Spleen (tissue), 11 donors: ENCODE measurements around the gene PDE10A. TPM values are rescaled to one million over a fixed set of nuclear protein-coding genes. Genes with fewer than 3 reads are reported as not detected.
A peak's percentile ranks its signal among the peaks of the same experiment; 100 is the strongest.

Source experiments
- DNase-seq: peaks from one replicate; pipeline ENCODE4 v3.0.0-alpha.2; 2020
- H3K27ac ChIP-seq, 8 donors: fragments of 200-600 bp; sonication (generic) in 7 of 8; 1 replicate in 4 of 8; 2 replicates in 4 of 8; pipeline versions ENCODE4 v1.5.0 to v1.8.0; 2016 to 2021; ENCODE audit warnings: inconsistent platforms in 4 of 8, mild to moderate bottlenecking in 4 of 8, moderate library complexity in 1 of 8
- H3K27me3 ChIP-seq, 7 donors: fragments of 200-600 bp; sonication (generic) in 6 of 7; replicated peaks in 1 of 7; 1 replicate in 4 of 7; 2 replicates in 3 of 7; pipeline versions ENCODE4 v1.5.0 to v1.8.0; 2016 to 2021; ENCODE audit warnings: inconsistent platforms in 3 of 7, mild to moderate bottlenecking in 1 of 7
- H3K36me3 ChIP-seq, 6 donors: fragments of 200-600 bp; sonication (generic) in 5 of 6; 1 replicate in 4 of 6; 2 replicates in 2 of 6; pipeline versions ENCODE4 v1.5.0 to v1.8.0; 2016 to 2021; ENCODE audit warnings: inconsistent platforms in 2 of 6
- H3K4me1 ChIP-seq, 6 donors: fragments of 200-600 bp; sonication (generic) in 5 of 6; 1 replicate in 3 of 6; 2 replicates in 3 of 6; pipeline versions ENCODE4 v1.5.0 to v1.8.0; 2016 to 2021; ENCODE audit warnings: inconsistent platforms in 3 of 6
- H3K4me3 ChIP-seq, 8 donors: fragments of 200-600 bp; sonication (generic) in 7 of 8; 1 replicate in 4 of 8; 2 replicates in 4 of 8; pipeline versions ENCODE4 v1.5.0 to v1.8.0; 2016 to 2021; ENCODE audit warnings: inconsistent platforms in 4 of 8, mild to moderate bottlenecking in 4 of 8, moderate library complexity in 2 of 8
- H3K9me3 ChIP-seq, 8 donors: fragments of 200-600 bp; sonication (generic) in 7 of 8; 1 replicate in 4 of 8; 2 replicates in 4 of 8; pipeline versions ENCODE4 v1.5.0 to v1.8.0; 2016 to 2021; ENCODE audit warnings: inconsistent platforms in 4 of 8
- CTCF ChIP-seq, 11 experiments: fragments of 200-600 bp in 7 of 11; fragments of 450-650 bp in 4 of 11; sonication (generic) in 4 of 11; IDR thresholded peaks in 8 of 11; conservative IDR thresholded peaks in 3 of 11; 1 replicate in 7 of 11; 2 replicates in 4 of 11; pipeline versions ENCODE4 v1.4.0 to v1.8.0; 2016 to 2021; ENCODE audit warnings: antibody characterized with exemption in 11 of 11, inconsistent platforms in 4 of 11, mild to moderate bottlenecking in 1 of 11
- POLR2A ChIP-seq, 3 donors: fragments of 450-650 bp; IDR thresholded peaks; one replicate each; pipeline ENCODE4 v1.5.1; 2017; ENCODE audit warnings: antibody characterized with exemption in 3 of 3, mild to moderate bottlenecking in 1 of 3
- POLR2AphosphoS5 ChIP-seq, 3 donors: sonication (generic); formaldehyde crosslinking; IDR thresholded peaks; one replicate each; pipeline ENCODE4 v1.5.1; 2017; ENCODE audit warnings: antibody characterized with exemption in 3 of 3
- WGBS, 5 donors: extraction: QIAGEN DNeasy Blood & Tissue Kit in 3 of 5; methylation state at CpG; one replicate each; pipeline versions ENCODE4 v1.1.5 to v1.1.7; 2013 to 2018; 5-methylcytosine and 5-hydroxymethylcytosine counted together
- intact Hi-C: fragments of 100-400 bp; cut with DNase I; formaldehyde crosslinking; loops from one replicate; pipeline ENCODE4 v1.15.0; 2023; ENCODE audit warnings: low total_unique reads
- polyA plus RNA-seq, 3 donors: library from polyadenylated mRNA; stranded (reverse); fragments of 200-250 nt; gene quantifications; one replicate each; pipeline ENCODE4 v1.2.1, GENCODE V29; 2013
- total RNA-seq, 7 donors: library from RNA; depleted of rRNA in 3 of 7; stranded (reverse); fragments of >200 nt in 3 of 7; fragmentation: NEBNext Ultra II Directional in 4 of 7; extraction: Animal tissue kit (Norgen Biotek cat#: 25700) in 4 of 7; gene quantifications; one replicate each; pipeline versions ENCODE4 v1.1.0 to v1.2.1, GENCODE V29; 2016 to 2021
- donor health status: healthy with polysubstance abuse.
- donor health status: DM: no; HTN: no; CAD: no; lungs with moderate emphysema.
- donor health status: DM: no; HTN: no; CAD: no.
- donor health status: Bipolar disorder and iron deficiency.
- donor health status: healthy.
- donor health status: DM: no; HTN: no; CAD: no.
- donor health status: DM: yes; HTN: yes; CAD: no.

PDE10A gene
- total and polyA plus RNA-seq, 10 donors, result 1.1 to 28.2 (median 9.6) TPM

DNA sequence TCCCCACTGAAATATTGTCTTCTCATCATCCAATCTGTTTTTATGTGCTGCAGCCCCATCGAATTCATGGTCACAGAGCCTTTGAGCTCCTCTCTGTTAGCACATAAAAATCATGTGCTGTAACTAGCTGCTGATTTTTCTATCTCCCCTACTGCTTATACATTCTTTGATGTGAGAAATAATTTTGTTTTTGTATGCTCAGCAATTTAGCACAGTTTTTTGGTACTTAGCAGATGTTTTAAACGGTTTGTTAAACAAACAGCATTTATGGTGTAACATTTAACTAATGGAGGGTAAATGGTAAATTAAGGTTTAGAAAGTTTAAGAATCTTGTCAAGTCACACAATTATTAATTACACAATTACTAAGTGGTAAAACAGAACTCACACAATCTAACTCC is 221.9 kb downstream of the PDE10A start:
- no peak for TF ChIP-seq POLR2AphosphoS5 (IDR thresholded peaks at IDR 0.05)
- TF ChIP-seq CTCF (IDR thresholded peaks at IDR 0.05 in 8 of 11, conservative IDR thresholded peaks at IDR 0.05 in 3 of 11), result no peak
- no peak for TF ChIP-seq POLR2A (IDR thresholded peaks at IDR 0.05)
- 70 to 92% (median 78%) methylated on average over 2 of the region's 2 CpGs for WGBS, 5 donors
- intact Hi-C loops, result loop anchor here (5.0 to 10.0 kb wide), 2 partner anchors 224 to 411 kb away; partner anchors contain the start of gene PDE10A
- DNase-seq, result no peak
- Histone ChIP-seq H3K9me3 (peaks cover 0 to 10% (median 3%) of the 10 kb centered on the region in 8 donors), H3K27me3 (no peaks in the 10 kb centered on the region), H3K36me3 (no peaks in the 10 kb centered on the region), H3K4me3 (no peak overlapping the region), H3K4me1 (no peaks in the 10 kb centered on the region), H3K27ac (no peak overlapping the region)

DNA sequence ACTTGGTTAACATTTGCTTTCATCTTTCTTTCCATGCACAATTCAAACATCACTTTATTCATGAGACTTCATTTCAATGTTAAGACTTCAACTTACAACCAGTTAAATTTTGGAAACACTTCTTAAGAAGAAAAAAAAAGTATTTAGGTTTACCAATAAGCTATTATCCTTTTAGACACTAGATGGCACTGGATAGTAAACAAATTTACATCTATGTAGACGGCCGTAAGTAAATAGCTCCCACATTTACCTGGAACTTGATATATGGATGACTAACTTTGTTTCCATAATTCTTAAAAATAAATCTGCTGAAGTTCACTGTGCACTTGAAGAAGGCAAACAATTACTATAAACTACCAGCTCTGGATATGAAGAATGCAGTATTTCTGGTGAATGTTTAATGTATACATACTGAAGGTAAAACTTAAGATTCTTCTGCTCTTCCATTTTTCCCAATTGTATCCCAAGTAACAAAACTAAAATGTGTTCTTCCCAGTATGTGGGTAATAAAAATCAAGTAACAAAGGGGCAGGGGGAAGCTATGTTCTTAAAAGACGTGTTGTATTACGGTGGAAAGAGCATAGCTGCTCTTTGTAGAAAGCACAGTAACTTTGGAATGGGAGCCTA is 223.0 kb downstream of the PDE10A start:
- H3K27me3 ChIP-seq, result no peaks in the 10 kb centered on the region
- no peak overlapping the region for H3K4me3 ChIP-seq
- H3K36me3 ChIP-seq, result no peaks in the 10 kb centered on the region
- no peak for TF ChIP-seq POLR2AphosphoS5 (IDR thresholded peaks at IDR 0.05)
- TF ChIP-seq CTCF (IDR thresholded peaks at IDR 0.05 in 8 of 11, conservative IDR thresholded peaks at IDR 0.05 in 3 of 11), result peak in 8 of 11 experiments; percentile 11 to 56 (median 50)
- TF ChIP-seq POLR2A (IDR thresholded peaks at IDR 0.05), result no peak
- DNase-seq, result no peak
- intact Hi-C loops, result loop anchor here (5.0 to 10.0 kb wide), 2 partner anchors 225 to 412 kb away; partner anchors contain the start of gene PDE10A
- 38 to 50% (median 43%) methylated on average over 4 of the region's 4 CpGs for WGBS, 5 donors
- no peak overlapping the region for H3K27ac ChIP-seq
- no peaks in the 10 kb centered on the region for H3K4me1 ChIP-seq
- peaks cover 0 to 10% (median 3%) of the 10 kb centered on the region in 8 donors for H3K9me3 ChIP-seq

DNA sequence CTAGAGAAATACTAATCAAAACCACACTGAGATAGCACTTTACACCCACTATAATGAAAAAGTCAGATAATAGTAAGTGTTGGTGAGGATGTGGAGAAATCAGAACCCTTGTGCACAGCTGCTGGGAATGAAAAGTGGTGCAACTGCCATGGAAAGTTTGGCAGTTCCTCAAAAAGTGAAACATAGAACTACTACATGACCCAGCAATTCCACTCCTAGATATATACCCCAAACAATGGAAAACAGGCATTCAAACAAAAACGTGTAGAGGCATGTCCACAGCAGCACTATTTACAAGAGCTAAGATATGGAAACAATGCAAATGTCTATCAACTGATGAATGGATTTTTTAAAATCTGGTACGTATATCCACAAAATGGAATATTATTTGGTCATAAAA is 236.1 kb downstream of the PDE10A start:
- Histone ChIP-seq H3K27me3 (no peaks in the 10 kb centered on the region), H3K27ac (no peak overlapping the region), H3K4me3 (no peak overlapping the region), H3K4me1 (no peaks in the 10 kb centered on the region), H3K36me3 (no peaks in the 10 kb centered on the region), H3K9me3 (peaks cover 0 to 5% (median 0%) of the 10 kb centered on the region in 8 donors)
- no peak for DNase-seq
- intact Hi-C loops, result no loop called here
- WGBS, 5 donors, result 87 to 93% (median 89%) methylated on average over 2 of the region's 2 CpGs
- TF ChIP-seq POLR2A (IDR thresholded peaks at IDR 0.05) (no peak), POLR2AphosphoS5 (IDR thresholded peaks at IDR 0.05) (no peak), CTCF (IDR thresholded peaks at IDR 0.05 in 8 of 11, conservative IDR thresholded peaks at IDR 0.05 in 3 of 11) (no peak)

DNA sequence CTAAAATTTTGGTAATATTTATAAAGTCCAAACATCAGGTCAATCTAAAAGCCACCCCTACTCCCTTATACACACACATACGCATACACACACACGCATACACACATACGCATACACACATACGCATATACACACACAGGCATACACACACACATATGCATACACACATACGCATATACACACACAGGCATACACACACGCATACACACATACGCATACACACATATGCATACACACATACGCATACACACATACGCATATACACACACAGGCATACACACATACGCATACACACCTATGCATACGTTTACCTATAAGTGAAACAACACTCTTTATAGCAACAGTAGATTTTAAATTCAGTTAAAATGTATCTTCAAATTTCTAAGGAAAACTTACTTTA is 240.8 kb downstream of the PDE10A start:
- WGBS, 5 donors, result 93 to 97% (median 96%) methylated on average over 11 of the region's 11 CpGs
- Histone ChIP-seq H3K36me3 (peaks cover 0 to 3% (median 0%) of the 10 kb centered on the region in 6 donors), H3K4me1 (no peaks in the 10 kb centered on the region), H3K9me3 (peaks cover 0 to 4% (median 0%) of the 10 kb centered on the region in 8 donors), H3K27ac (no peak overlapping the region), H3K27me3 (no peaks in the 10 kb centered on the region), H3K4me3 (no peak overlapping the region)
- DNase-seq, result no peak
- intact Hi-C loops, result no loop called here
- TF ChIP-seq CTCF (IDR thresholded peaks at IDR 0.05 in 8 of 11, conservative IDR thresholded peaks at IDR 0.05 in 3 of 11) (no peak), POLR2AphosphoS5 (IDR thresholded peaks at IDR 0.05) (no peak), POLR2A (IDR thresholded peaks at IDR 0.05) (no peak)
